Thyroid gland (tissue), 4 donors: ENCODE measurements around the gene PRELID3B.

ENCODE experiments used
- CTCF ChIP-seq, 6 experiments: fragments of 200-600 bp in 3 of 6; fragments of 450-650 bp in 3 of 6; sonication (generic) in 3 of 6; IDR thresholded peaks; one replicate each; pipeline ENCODE4 v1.5.1; 2016 to 2019; ENCODE audit warnings: antibody characterized with exemption in 6 of 6, mild to moderate bottlenecking in 2 of 6, inconsistent platforms in 1 of 6, moderate library complexity in 1 of 6
- POLR2A ChIP-seq, 2 donors: fragments of 450-650 bp; IDR thresholded peaks; one replicate each; pipeline ENCODE4 v1.6.1; 2017; ENCODE audit warnings: antibody characterized with exemption in 2 of 2, mild to moderate bottlenecking in 2 of 2, moderate library complexity in 1 of 2

DNA sequence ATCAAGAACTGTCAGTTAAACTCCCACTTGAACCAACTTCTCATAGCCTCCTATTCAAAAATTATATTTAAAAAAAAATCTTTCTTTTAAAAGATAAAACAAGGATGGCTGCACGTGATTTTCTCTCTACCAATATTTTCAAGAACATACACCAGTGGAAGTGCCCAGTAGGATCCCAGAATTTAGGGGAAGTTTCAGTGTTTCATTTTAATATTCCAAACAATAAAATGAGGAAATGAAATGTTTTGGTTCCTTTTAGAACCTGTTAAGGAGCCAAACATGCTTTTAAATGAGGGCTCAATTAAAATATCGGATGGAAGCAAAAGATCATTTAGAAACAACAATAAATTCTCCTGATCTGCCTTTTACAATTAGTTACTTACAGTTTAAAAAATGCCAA lies 26.4 kb upstream of the PRELID3B start:
- no peak for TF ChIP-seq CTCF (IDR thresholded peaks at IDR 0.05)
- no peak for TF ChIP-seq POLR2A (IDR thresholded peaks at IDR 0.05)
